ENCODE data around the gene ZNF575.

The ZNF575 gene

GRCh38 chr19:43489979-43490599, 42.9 kb upstream of the ZNF575 start:
- DNase-seq (ENCODE audit: low spot score), result no peak
- in situ Hi-C loops (cut with MboI; ENCODE audit: low sequenced_read_pairs, unreplicated experiment), result no loop called here
- TF ChIP-seq, protein P1, sequence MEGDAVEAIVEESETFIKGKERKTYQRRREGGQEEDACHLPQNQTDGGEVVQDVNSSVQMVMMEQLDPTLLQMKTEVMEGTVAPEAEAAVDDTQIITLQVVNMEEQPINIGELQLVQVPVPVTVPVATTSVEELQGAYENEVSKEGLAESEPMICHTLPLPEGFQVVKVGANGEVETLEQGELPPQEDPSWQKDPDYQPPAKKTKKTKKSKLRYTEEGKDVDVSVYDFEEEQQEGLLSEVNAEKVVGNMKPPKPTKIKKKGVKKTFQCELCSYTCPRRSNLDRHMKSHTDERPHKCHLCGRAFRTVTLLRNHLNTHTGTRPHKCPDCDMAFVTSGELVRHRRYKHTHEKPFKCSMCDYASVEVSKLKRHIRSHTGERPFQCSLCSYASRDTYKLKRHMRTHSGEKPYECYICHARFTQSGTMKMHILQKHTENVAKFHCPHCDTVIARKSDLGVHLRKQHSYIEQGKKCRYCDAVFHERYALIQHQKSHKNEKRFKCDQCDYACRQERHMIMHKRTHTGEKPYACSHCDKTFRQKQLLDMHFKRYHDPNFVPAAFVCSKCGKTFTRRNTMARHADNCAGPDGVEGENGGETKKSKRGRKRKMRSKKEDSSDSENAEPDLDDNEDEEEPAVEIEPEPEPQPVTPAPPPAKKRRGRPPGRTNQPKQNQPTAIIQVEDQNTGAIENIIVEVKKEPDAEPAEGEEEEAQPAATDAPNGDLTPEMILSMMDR (IDR thresholded peaks at IDR 0.05; ENCODE audit: borderline replicate concordance, control extremely low read depth, extremely low read depth, insufficient read depth, missing control alignments), result no peak

DNA sequence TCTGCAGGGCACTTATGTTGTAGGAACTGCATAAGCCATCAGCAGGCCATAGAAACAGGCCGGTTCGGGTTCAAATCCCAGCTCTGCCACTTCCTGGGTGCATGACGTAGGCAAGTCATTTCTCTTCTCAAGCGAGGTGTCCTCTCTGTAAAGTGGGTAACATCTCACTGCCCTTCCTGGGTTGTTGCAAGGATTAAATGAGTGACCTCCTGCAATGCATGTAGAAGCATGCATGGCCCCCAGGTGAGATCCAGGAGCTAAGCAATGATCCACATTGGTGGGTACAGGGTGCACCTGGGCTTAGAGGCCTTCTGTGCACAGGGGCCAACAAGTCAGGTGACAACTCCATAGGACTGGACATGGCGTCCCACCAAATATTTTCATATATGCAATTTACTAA, 42.2 kb upstream of the ZNF575 start:
- TF ChIP-seq, protein P1 (IDR thresholded peaks at IDR 0.05; ENCODE audit: borderline replicate concordance, control extremely low read depth, extremely low read depth, insufficient read depth, missing control alignments), result no peak
- DNase-seq (ENCODE audit: low spot score), result no peak
- in situ Hi-C loops (cut with MboI; ENCODE audit: low sequenced_read_pairs, unreplicated experiment), result no loop called here

- TF ChIP-seq, protein P1 (IDR thresholded peaks at IDR 0.05; ENCODE audit: borderline replicate concordance, control extremely low read depth, extremely low read depth, insufficient read depth, missing control alignments), result no peak
- no peak for DNase-seq (ENCODE audit: low spot score)
- in situ Hi-C loops (cut with MboI; ENCODE audit: low sequenced_read_pairs, unreplicated experiment), result no loop called here
Observed at GRCh38 chr19:43495082-43495481, 37.9 kb upstream of the ZNF575 start.

- TF ChIP-seq, protein P1 (IDR thresholded peaks at IDR 0.05; ENCODE audit: borderline replicate concordance, control extremely low read depth, extremely low read depth, insufficient read depth, missing control alignments), result no peak
- DNase-seq (ENCODE audit: low spot score), result no peak
- in situ Hi-C loops (cut with MboI; ENCODE audit: low sequenced_read_pairs, unreplicated experiment), result no loop called here
Observed at GRCh38 chr19:43496960-43497359, 36.0 kb upstream of the ZNF575 start.

- DNase-seq (ENCODE audit: low spot score), result no peak
- TF ChIP-seq, protein P1 (IDR thresholded peaks at IDR 0.05; ENCODE audit: borderline replicate concordance, control extremely low read depth, extremely low read depth, insufficient read depth, missing control alignments), result no peak
- in situ Hi-C loops (cut with MboI; ENCODE audit: low sequenced_read_pairs, unreplicated experiment), result no loop called here
Observed at GRCh38 chr19:43498233-43498842, 34.6 kb upstream of the ZNF575 start.

DNA sequence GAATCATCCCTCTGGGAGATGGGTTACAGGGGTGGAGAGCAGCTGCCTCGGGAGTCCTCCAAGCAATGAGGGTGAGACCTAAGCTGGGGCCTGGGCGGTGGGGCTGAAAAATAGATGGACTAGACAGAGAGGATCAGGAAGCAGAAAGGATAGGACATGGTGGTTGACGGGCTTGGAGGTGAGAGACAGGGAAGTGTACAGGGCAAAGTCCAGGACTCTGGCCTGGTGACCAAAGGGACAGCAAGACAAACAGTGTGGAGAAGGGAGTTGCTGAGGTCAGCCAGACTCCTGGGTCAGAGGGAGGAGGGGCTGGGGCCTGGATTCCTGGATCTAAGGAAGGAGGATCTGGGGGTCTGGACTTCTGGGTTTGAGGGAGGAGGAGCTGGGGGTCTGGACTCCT, 33.9 kb upstream of the ZNF575 start:
- no peak for DNase-seq (ENCODE audit: low spot score)
- in situ Hi-C loops (cut with MboI; ENCODE audit: low sequenced_read_pairs, unreplicated experiment), result no loop called here
- TF ChIP-seq, protein P1 (IDR thresholded peaks at IDR 0.05; ENCODE audit: borderline replicate concordance, control extremely low read depth, extremely low read depth, insufficient read depth, missing control alignments), result no peak
